ENCODE data around the gene MT1M. TPM values are rescaled to one million over a fixed set of nuclear protein-coding genes. Genes with fewer than 3 reads are reported as not detected.

MT1M gene
- polyA plus RNA-seq, 2 of the 4 experiments (the other 2 are of a cell fraction), result not detected

DNA sequence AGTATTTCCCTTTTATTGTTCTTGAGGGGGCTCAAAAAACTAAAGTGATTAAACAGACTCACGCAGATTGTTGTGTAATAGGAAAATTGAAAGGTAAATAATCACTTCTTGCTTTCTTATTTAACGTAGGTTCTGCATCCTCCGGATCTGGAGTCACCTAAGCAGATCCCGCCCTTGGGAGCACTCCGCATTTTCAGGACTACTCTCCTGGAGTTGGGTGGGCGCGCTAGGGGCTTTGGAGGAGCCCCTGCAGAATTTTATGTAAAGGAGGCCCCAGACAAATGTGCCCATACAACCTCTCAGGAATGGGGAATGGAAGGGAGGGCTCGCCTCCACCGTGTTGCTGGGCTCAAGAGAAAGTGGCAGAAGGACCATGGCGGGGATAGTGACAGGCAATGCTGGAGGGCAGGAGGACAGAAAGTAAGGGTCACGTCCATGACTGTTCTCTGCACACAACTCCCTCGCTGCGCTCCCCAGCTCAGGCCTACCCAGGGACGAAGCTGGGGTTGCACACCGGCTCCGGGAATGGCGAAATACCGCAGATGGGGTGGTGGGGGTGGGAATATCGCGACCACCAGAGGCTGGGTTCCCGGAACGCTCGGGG is 15.7 kb upstream of the MT1M start:
- Histone ChIP-seq H3K27ac (no peak overlapping the region), H3K9me3 (no peaks in the 10 kb centered on the region), H3K4me2 (no peak overlapping the region), H3K4me3 (no peak overlapping the region), H3K4me1 (peaks cover 24% of the 10 kb centered on the region)
- CTCF ChIA-PET, result interaction anchor here (0.6 to 19.7 kb wide), 3 partner anchors 10 to 178 kb away, joined by 3 to 340 read pairs (median 14); partner anchors contain the start of genes MT1A, MT1B and MT1F
- FAIRE-seq (no peak), ATAC-seq (no peak), DNase-seq (ENCODE audit: low read depth in 1 of 2, low spot score in 1 of 2) (no peak)
- TF ChIP-seq SREBF2 (IDR thresholded peaks at IDR 0.05), result no peak
- TF ChIP-seq PHF8 (IDR thresholded peaks at IDR 0.05; ENCODE audit: borderline replicate concordance, low read depth), result no peak
- no peak for TF ChIP-seq FOXS1 (CRISPR knock-in tag; IDR thresholded peaks at IDR 0.05)
- 91% methylated on average over 23 of the region's 23 CpGs for WGBS (ENCODE audit: missing lambda C conversion rate)
- POLR2A ChIA-PET, result no interaction called here

DNA sequence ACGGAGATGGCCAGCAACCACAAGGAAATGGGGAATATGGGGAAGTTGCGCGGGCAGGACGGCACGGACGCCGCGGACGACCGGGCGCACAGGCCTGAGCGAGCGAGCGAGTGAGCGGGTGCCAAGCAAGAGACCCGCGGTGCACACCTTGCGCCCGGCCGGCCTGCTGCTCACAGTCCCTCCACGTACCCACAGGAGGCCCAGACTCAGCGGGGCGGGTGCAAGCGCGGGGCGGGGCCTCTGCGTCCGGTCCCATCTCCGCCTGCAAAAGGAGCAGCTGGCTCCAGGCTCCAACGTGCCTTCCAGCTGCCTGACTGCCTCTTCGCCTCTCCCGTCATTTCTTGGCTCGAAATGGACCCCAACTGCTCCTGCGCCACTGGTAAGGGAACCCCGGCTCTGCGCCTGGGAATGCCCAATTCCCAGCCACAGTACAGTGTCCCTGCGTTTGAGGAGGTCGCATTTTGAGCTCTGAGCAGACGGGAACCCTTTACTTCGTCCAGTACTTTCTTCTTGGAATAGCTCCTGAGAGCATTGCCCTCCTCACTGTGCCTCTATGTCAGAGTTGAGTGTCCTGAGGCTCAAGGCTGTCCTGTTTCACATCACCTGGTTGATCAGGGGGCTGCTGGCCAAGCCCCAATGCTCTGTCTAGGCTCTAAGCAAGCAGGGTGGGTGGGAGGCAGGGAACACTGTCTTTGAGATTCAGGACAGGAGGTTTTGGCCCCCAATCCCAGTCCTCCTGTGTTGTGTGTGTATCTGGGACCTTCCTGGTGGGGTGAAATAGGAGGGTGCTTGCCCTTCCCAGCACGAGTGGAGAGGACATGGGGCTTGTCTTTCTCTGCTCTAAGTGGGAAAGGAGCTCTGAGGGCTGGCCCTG is 15.0 kb upstream of the MT1M start:
- no peak for TF ChIP-seq SMC3 (IDR thresholded peaks at IDR 0.05)
- TF ChIP-seq KDM5A (IDR thresholded peaks at IDR 0.05), result no peak
- TF ChIP-seq, protein P1, sequence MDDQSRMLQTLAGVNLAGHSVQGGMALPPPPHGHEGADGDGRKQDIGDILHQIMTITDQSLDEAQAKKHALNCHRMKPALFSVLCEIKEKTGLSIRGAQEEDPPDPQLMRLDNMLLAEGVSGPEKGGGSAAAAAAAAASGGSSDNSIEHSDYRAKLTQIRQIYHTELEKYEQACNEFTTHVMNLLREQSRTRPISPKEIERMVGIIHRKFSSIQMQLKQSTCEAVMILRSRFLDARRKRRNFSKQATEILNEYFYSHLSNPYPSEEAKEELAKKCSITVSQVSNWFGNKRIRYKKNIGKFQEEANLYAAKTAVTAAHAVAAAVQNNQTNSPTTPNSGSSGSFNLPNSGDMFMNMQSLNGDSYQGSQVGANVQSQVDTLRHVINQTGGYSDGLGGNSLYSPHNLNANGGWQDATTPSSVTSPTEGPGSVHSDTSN (IDR thresholded peaks at IDR 0.05), result no peak
- TF ChIP-seq MYC (IDR thresholded peaks at IDR 0.05; ENCODE audit: borderline replicate concordance, low read length), result no peak
- TF ChIP-seq HOXB5 (CRISPR knock-in tag; IDR thresholded peaks at IDR 0.05), result no peak
- TF ChIP-seq HOXA7 (CRISPR knock-in tag; IDR thresholded peaks at IDR 0.05), result no peak
- TF ChIP-seq CHD2 (IDR thresholded peaks at IDR 0.05; ENCODE audit: low read length, partially characterized antibody), result no peak
- no peak for TF ChIP-seq FOSB (CRISPR knock-in tag; IDR thresholded peaks at IDR 0.05)
- TF ChIP-seq EHF (CRISPR knock-in tag; IDR thresholded peaks at IDR 0.05), result no peak
- TF ChIP-seq GATA3 (IDR thresholded peaks at IDR 0.05; ENCODE audit: borderline replicate concordance), result no peak
- no peak for TF ChIP-seq HEYL (CRISPR knock-in tag; IDR thresholded peaks at IDR 0.05)
- TF ChIP-seq MAZ (IDR thresholded peaks at IDR 0.05; ENCODE audit: borderline replicate concordance, low read depth, low read length), result no peak
- TF ChIP-seq JUNB (IDR thresholded peaks at IDR 0.05), result no peak
- TF ChIP-seq KDM1A (IDR thresholded peaks at IDR 0.05; ENCODE audit: low read depth), result no peak
- no peak for TF ChIP-seq RAD21 (conservative IDR thresholded peaks at IDR 0.05 in 1 of 2, IDR thresholded peaks at IDR 0.05 in 1 of 2)
- TF ChIP-seq ZC3H11A (IDR thresholded peaks at IDR 0.05), result no peak
- no peak for TF ChIP-seq EP300 (IDR thresholded peaks at IDR 0.05)
- TF ChIP-seq, protein P2, sequence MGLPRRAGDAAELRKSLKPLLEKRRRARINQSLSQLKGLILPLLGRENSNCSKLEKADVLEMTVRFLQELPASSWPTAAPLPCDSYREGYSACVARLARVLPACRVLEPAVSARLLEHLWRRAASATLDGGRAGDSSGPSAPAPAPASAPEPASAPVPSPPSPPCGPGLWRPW (IDR thresholded peaks at IDR 0.05), result no peak
- TF ChIP-seq, protein P3, sequence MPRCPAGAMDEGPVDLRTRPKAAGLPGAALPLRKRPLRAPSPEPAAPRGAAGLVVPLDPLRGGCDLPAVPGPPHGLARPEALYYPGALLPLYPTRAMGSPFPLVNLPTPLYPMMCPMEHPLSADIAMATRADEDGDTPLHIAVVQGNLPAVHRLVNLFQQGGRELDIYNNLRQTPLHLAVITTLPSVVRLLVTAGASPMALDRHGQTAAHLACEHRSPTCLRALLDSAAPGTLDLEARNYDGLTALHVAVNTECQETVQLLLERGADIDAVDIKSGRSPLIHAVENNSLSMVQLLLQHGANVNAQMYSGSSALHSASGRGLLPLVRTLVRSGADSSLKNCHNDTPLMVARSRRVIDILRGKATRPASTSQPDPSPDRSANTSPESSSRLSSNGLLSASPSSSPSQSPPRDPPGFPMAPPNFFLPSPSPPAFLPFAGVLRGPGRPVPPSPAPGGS (IDR thresholded peaks at IDR 0.05), result no peak
- no peak for FAIRE-seq
- Histone ChIP-seq H3K4me1 (peaks cover 18% of the 10 kb centered on the region), H3K4me2 (no peak overlapping the region), H3K27ac (0 out of 6 replicates have a peak overlapping the region, but pooled peaks of 1 of the 2 experiments have one; percentile 11), H3K4me3 (no peak overlapping the region), H3K9me3 (no peaks in the 10 kb centered on the region)
- 88% methylated on average over 41 of the region's 41 CpGs for WGBS (ENCODE audit: missing lambda C conversion rate)
- POLR2A ChIA-PET, result no interaction called here
- CTCF ChIA-PET, result interaction anchor here (1.1 to 19.7 kb wide), 4 partner anchors 9 to 28 kb away, joined by 3 to 340 read pairs (median 9); partner anchors contain the start of genes MT1A, MT1B, MT1F and MT2A
- ATAC-seq, result no peak; a peak in 1 of 6 replicates
- no peak for DNase-seq (ENCODE audit: low read depth in 1 of 2, low spot score in 1 of 2)
